RWPE1 (cell line): Measurements from ENCODE around the gene CCR5AS.

Source experiments
- CTCF ChIA-PET: fragments of 350-600 bp; sonication (Branson Sonifier 250); formaldehyde crosslinking; extraction: SDS; loops from one replicate; lab custom pipeline; 2021; lab: Yijun Ruan, JAX
- POLR2A ChIA-PET: fragments of 400-600 bp; formaldehyde crosslinking; extraction: SDS; loops from one replicate; lab custom pipeline; 2020; ENCODE audit warnings: antibody characterized with exemption; ENCODE audit not compliant: low non-redundant PET; lab: Yijun Ruan, JAX
- DNase-seq: peaks from one replicate; pipeline ENCODE4 v3.0.0; 2012; ENCODE audit warnings: low spot score
- H3K27ac ChIP-seq: fragments of 450-650 bp; 2 replicates; pipeline ENCODE4 v1.5.1; 2017
- TF ChIP-seq, protein P1 (sequence below): fragments of 450-650 bp; conservative IDR thresholded peaks from 2 replicates; pipeline ENCODE4 v1.5.1; 2017; ENCODE audit warnings: low read depth, mild to moderate bottlenecking

The CCR5AS gene

DNA sequence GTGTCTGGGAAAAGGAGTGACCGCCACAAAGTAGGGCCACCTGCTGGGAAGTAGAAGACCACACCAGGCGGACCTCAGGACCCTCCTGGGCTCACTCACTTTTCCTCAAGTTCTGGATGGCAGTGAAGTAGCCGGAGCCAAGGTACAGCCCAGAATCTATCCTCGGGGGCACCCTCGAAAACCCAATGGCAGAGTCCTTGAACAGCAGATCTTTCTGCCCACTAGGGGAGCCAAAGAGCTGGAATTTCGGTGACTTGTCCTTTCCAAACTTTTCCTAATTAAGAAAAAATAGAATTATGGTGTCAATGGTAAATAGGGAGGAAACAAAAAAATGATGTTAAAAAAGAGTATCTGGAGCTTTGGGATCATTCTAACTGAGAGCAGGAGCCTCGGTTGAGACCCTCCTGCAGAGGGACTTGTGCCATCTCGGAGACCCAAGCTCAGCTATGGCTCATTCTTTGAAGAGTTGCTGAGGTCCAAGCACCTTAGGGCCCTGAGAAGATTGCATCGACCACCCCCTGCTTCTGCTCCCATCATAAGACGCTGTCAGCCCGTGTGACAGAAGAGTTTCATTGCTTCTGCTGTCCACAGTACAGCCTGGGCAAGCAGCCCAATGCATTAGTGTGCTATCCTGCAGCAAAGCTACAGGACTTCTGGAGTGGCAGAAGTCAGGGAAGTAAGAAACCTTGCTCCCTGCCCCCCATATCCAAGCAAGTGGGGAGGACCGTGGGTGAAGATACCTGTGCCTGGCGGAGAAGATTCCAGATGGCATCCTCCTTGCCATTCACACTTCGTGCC lies 43.1 kb upstream of the CCR5AS start:
- TF ChIP-seq, protein P1, sequence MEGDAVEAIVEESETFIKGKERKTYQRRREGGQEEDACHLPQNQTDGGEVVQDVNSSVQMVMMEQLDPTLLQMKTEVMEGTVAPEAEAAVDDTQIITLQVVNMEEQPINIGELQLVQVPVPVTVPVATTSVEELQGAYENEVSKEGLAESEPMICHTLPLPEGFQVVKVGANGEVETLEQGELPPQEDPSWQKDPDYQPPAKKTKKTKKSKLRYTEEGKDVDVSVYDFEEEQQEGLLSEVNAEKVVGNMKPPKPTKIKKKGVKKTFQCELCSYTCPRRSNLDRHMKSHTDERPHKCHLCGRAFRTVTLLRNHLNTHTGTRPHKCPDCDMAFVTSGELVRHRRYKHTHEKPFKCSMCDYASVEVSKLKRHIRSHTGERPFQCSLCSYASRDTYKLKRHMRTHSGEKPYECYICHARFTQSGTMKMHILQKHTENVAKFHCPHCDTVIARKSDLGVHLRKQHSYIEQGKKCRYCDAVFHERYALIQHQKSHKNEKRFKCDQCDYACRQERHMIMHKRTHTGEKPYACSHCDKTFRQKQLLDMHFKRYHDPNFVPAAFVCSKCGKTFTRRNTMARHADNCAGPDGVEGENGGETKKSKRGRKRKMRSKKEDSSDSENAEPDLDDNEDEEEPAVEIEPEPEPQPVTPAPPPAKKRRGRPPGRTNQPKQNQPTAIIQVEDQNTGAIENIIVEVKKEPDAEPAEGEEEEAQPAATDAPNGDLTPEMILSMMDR: peak; percentile 55
- ChIA-PET POLR2A (no interaction called here), CTCF (interaction anchor here (0.5 to 0.8 kb wide), 5 partner anchors 8 to 349 kb away, joined by 3 to 4 read pairs (median 3); no protein-coding TSS in a partner anchor)
- peak; percentile 10 for DNase-seq
- H3K27ac ChIP-seq: no peak overlapping the region

DNA sequence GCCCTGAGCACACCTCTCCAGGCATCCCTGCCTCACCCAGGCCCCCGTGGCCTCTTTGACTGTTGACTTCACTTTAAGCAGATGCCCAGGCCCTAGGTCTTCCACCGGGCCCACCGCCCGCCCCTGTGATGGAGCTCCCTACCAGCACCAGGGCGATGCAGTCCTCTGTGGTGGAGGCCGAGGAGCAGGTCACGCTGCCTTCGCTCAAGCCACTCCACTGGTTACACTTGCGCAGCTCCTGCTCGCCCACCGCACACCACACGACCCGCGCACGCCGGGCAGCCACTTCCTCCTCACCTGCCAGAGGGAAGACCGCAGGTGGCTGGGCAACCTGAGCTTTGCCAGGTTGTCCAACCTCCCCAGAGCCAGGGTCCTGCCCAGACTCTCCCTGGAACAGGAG lies 41.9 kb upstream of the CCR5AS start:
- TF ChIP-seq, protein P1: no peak
- no peak overlapping the region for H3K27ac ChIP-seq
- ChIA-PET CTCF (interaction anchor here (0.6 kb wide), 1 partner anchor 714 kb away, joined by 5 read pairs; no protein-coding TSS in a partner anchor), POLR2A (no interaction called here)
- no peak for DNase-seq

DNA sequence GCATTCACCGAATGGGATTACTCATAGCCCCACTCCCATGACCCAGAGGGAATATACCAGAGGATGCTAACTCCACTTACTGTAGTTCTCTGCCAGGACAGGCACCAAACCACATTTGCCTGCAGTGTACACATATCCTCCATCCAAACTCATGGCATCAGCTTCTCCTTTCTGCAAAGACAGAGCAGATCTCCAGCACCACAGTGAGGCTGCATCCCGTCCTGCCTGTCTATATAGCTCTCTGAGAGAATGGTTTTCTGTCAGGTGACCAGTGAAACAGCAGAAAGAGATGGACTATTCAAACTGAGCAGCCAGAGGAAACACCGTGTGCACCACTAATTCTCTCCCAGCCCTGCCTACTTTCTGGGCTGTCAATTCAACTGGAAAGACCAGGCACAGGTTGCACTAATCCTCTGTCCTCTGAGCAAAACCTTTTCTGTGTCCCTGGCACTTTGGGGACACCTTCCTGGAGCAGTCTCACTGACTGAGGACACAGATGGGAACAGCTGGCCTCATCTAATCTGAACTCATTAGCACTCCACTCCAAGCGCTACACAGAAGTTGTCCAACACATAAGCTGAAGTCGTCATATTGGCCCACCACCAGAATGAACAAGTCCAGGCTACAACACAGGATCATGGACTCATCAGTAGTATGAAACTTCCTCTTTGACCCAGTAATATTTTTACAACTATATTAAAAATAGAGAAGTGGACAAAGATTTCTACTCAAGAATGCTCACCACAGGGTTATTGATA lies 40.5 kb upstream of the CCR5AS start:
- ChIA-PET POLR2A (no interaction called here), CTCF (no interaction called here)
- H3K27ac ChIP-seq: no peak overlapping the region
- TF ChIP-seq, protein P1: no peak
- DNase-seq: no peak

DNA sequence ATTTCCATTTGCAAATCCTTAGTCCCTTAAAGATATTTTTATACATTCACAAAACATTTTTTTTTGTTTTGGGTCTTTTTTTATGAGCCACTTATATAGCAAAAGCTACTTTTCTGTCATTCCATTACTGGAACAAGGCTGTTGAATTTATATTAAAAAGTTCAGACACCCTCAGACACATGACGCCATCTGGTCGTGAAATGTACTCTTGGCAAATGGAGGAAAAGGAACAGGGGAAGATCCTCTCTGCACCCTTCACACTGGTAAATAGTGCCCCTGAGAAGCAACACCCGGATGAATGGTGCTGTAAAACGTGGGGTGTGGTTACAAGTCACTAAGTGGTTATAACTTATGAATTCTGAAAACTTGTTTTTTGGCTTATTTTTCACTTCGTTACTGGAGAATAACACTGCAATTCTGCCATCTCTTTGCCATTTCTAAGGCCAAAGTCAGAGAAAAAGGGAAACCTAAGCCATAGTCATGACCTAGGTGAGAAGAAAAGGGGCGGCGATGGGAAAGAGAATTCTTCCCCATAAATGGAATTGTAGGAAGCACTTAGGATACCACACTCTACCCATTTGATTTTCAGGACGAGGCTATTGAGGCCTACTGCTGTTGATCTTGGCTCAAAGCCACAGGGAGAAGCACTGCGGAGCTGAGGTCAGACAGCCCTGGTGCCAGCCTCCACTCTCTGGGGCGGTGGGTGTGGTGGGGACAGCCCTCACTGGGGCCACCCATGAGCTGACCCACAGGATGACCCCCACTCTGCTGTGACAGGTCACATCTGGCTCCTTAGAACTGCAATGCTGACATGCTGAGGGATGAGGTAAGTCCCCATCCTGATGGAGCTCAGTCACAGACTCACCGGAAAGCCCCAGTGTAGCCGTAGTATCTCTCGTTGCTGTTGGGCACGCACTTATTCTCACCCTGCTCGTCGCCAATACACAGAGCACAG lies 36.0 kb upstream of the CCR5AS start:
- H3K27ac ChIP-seq: no peak overlapping the region
- ChIA-PET CTCF (interaction anchor here (0.6 to 0.8 kb wide), 6 partner anchors 58 to 590 kb away, joined by 3 to 5 read pairs (median 3); partner anchors contain the start of gene CCR2), POLR2A (no interaction called here)
- peak; percentile 37 for DNase-seq
- TF ChIP-seq, protein P1: peak; percentile 68

DNA sequence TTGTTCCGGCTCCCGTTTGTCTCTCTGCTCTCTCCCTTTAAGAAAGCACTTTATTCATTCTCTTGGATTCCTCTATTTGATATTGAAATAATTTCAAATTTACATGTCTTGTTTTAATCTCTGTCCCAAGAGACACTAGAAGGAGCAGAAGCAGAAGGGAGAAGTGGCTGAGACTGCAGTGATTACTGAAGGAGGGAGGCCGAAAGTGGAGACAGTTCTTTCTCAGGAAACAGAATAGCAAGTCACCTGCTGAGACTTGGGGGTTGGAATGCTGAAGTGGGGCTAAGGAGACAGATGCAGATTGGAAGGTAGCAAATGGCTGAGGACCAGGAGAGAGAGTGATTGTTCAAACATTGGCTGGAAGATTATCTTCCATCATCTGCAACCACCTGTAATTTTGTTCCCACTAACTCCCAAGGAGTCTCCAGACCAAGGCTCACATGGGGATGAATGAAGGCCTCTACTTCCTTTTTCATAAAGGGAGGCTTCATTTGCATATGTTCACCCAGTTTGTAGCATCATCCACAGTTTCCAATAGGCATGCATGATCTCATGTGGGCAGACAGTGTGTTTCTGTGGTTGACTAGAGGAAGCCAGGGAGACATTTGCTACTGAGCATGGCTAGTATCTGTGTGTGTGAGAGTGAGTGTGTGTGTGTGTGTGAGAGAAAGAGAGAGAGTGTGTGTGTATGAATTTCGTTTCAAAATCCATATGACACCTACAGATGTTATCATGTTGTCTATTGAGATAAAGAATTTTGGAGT lies 33.8 kb upstream of the CCR5AS start:
- H3K27ac ChIP-seq: no peak overlapping the region
- no peak for DNase-seq
- POLR2A ChIA-PET: no interaction called here
- TF ChIP-seq, protein P1: no peak
- CTCF ChIA-PET: no interaction called here
